Natural killer cell (primary cell): ENCODE measurements around the gene CFL1. TPM values are rescaled to one million over a fixed set of nuclear protein-coding genes. Genes with fewer than 3 reads are reported as not detected.

Experiments
- ATAC-seq, 3 donors: fragments of 150-1000 bp in 2 of 3; fragments of 200-7000 bp in 1 of 3; cut with Tn5 transposase; 1 replicate in 1 of 3; 2 replicates in 2 of 3; pipeline ENCODE4 v1.10.0; 2021; ENCODE audit warnings: mild to moderate bottlenecking in 2 of 3, moderate library complexity in 2 of 3
- DNase-seq, 2 donors: peaks; one replicate each; pipeline versions ENCODE4 v3.0.0 to v3.0.0-alpha.2; 2013 to 2021; ENCODE audit warnings: mixed read lengths in 1 of 2
- H3K27ac ChIP-seq: one replicate; pipeline ENCODE4 v1.5.1; 2013; ENCODE audit warnings: mild to moderate bottlenecking, low read length
- H3K27me3 ChIP-seq: one replicate; pipeline ENCODE4 v1.6.1; 2013; ENCODE audit warnings: low read length; ENCODE audit not compliant: control insufficient read depth, insufficient read depth
- H3K36me3 ChIP-seq: one replicate; pipeline ENCODE4 v1.6.1; 2013; ENCODE audit warnings: low read length; ENCODE audit not compliant: control insufficient read depth, insufficient read depth
- H3K4me1 ChIP-seq: one replicate; pipeline ENCODE4 v1.6.1; 2013; ENCODE audit warnings: low read length; ENCODE audit not compliant: control insufficient read depth, insufficient read depth
- H3K4me3 ChIP-seq: one replicate; pipeline ENCODE4 v1.5.1; 2013; ENCODE audit warnings: low read length
- H3K9me3 ChIP-seq: one replicate; pipeline ENCODE4 v1.6.1; 2013; ENCODE audit warnings: low read length; ENCODE audit not compliant: control insufficient read depth, insufficient read depth
- H3K27ac Mint-ChIP-seq, 2 donors: one replicate each; pipeline ENCODE4 v1.8.0; 2022; ENCODE audit warnings: mild to moderate bottlenecking in 2 of 2, mixed read lengths in 2 of 2, moderate library complexity in 1 of 2
- H3K27me3 Mint-ChIP-seq, 2 donors: one replicate each; pipeline ENCODE4 v1.8.0; 2022; ENCODE audit warnings: low read depth in 2 of 2, mixed read lengths in 2 of 2
- H3K36me3 Mint-ChIP-seq: one replicate; pipeline ENCODE4 v1.8.0; 2022; ENCODE audit warnings: mixed read lengths
- H3K4me1 Mint-ChIP-seq, 2 donors: one replicate each; pipeline ENCODE4 v1.8.0; 2022; ENCODE audit warnings: mixed read lengths in 2 of 2
- H3K4me3 Mint-ChIP-seq: one replicate; pipeline ENCODE4 v1.8.0; 2022; ENCODE audit warnings: mild to moderate bottlenecking, moderate library complexity, mixed read lengths
- H3K9me3 Mint-ChIP-seq, 2 donors: one replicate each; pipeline ENCODE4 v1.8.0; 2022; ENCODE audit warnings: mixed read lengths in 2 of 2
- WGBS: methylation state at CpG from one replicate; pipeline ENCODE4 v1.1.7; 2013; ENCODE audit warnings: missing lambda C conversion rate; ENCODE audit not compliant: insufficient coverage; 5-methylcytosine and 5-hydroxymethylcytosine counted together
- intact Hi-C: fragments of 100-400 bp; cut with micrococcal nuclease; formaldehyde crosslinking; loops from one replicate; pipeline ENCODE4 v1.14.2; 2022
- total RNA-seq, 4 donors: library from RNA; stranded (reverse); fragments of 120-200 nt in 1 of 4; gene quantifications; one replicate each; pipeline versions ENCODE4 v1.2.3 to v1.2.4, GENCODE V29; 2013 to 2022
- TF ChIP-seq, protein P1 (sequence below): fragments of 200-600 bp; IDR thresholded peaks from one replicate; pipeline ENCODE4 v1.8.0; 2022; ENCODE audit warnings: antibody characterized with exemption

Gene CFL1
- total RNA-seq, 3 donors from 2014 or later (not counting 1 experiment from before 2014, with no cell fraction given), result 1,035 to 1,220 (median 1,095) TPM

DNA sequence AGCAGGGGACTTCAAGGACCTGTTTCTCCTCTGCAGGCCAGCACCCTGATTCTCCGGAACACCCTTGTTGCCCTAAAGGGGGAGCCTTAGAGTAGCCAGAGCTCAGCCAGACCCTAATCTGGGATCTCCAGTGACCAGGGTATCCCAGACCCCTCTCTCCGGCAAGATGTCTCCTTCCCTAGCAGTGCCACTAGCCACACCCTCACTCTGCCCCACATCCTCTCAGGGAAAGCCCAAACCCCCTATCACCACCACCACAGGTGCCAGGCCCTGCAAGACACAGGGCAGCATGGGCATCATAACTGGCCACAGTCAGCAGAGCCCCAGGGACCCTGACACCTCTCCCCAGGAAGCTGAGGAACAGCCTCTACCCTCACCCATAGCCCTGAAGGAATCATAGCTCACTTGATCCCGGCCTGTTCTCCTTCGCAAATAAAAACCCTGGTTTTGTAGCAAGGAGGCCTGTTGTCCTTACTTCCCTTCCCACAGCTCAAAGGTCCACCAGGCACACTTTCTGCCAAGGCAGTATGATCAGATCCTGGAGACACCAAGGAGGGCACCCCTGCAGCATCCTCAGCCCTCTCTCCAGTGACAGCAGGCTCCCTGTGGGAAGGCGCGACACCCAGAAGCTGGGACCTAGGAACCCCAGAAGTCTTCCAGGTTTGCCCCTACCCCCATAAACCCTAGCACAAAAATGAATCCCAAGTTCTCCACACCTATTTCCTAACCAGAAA lies 4.6 kb downstream of the CFL1 start:
- peak overlapping the region; percentile 74 to 94 for H3K27ac Mint-ChIP-seq

DNA sequence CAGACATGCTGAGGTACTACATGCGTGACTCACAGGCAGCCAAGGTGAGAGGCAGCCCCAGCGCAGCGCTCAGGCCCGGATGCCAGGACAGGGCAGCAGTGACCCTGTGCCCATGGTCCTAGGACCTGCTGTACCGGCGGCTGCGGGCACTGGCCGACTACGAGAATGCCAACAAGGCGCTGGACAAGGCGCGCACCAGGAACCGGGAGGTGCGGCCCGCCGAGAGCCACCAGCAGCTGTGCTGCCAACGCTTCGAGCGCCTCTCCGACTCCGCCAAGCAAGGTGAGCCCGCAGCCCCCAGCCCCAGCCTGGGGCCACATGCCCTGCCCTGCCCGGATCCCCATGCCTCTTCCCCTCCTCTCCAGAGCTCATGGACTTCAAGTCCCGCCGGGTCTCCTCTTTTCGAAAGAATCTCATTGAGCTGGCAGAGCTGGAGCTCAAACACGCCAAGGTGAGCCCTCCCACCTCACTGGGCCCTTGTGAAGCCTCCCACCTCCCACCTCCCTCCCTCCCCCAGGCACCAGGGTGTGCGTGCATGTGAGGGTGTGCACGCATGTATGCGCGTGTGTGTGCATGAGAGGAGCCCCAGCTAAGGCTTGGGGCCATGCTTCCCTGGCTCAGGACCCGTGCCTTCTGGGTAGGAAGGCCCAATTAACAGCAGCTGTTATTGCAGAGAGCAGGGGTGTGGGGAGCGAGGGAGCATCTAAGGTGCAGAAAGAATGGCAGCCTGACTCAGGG lies 5.3 kb downstream of the CFL1 start:
- H3K27ac Mint-ChIP-seq, result peak overlapping the region in 1 of 2 donors; percentile 63
- no peaks in the 10 kb centered on the region for H3K9me3 Mint-ChIP-seq
- intact Hi-C loops, result no loop called here
- WGBS, result 97% methylated on average over 33 of the region's 33 CpGs
- H3K4me1 ChIP-seq, result peaks cover 32% of the 10 kb centered on the region
- H3K9me3 ChIP-seq, result peaks cover 4% of the 10 kb centered on the region
- no peak overlapping the region for H3K4me3 ChIP-seq
- peaks cover 54% of the 10 kb centered on the region for H3K36me3 ChIP-seq
- peak in 1 of 2 donors; percentile 6 for DNase-seq
- H3K27ac ChIP-seq, result no peak overlapping the region
- peaks cover 30 to 39% of the 10 kb centered on the region in 2 donors for H3K4me1 Mint-ChIP-seq
- no peak for ATAC-seq
- peaks cover 7% of the 10 kb centered on the region for H3K36me3 Mint-ChIP-seq
- no peaks in the 10 kb centered on the region for H3K27me3 ChIP-seq
- TF ChIP-seq, protein P1, sequence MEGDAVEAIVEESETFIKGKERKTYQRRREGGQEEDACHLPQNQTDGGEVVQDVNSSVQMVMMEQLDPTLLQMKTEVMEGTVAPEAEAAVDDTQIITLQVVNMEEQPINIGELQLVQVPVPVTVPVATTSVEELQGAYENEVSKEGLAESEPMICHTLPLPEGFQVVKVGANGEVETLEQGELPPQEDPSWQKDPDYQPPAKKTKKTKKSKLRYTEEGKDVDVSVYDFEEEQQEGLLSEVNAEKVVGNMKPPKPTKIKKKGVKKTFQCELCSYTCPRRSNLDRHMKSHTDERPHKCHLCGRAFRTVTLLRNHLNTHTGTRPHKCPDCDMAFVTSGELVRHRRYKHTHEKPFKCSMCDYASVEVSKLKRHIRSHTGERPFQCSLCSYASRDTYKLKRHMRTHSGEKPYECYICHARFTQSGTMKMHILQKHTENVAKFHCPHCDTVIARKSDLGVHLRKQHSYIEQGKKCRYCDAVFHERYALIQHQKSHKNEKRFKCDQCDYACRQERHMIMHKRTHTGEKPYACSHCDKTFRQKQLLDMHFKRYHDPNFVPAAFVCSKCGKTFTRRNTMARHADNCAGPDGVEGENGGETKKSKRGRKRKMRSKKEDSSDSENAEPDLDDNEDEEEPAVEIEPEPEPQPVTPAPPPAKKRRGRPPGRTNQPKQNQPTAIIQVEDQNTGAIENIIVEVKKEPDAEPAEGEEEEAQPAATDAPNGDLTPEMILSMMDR, result no peak
- no peak overlapping the region for H3K4me3 Mint-ChIP-seq
- H3K27me3 Mint-ChIP-seq, result no peaks in the 10 kb centered on the region

More for the DNA sequence above, 4.6 kb downstream of the CFL1 start:
- H3K4me1 ChIP-seq, result peaks cover 32% of the 10 kb centered on the region
- peaks cover 35 to 44% of the 10 kb centered on the region in 2 donors for H3K4me1 Mint-ChIP-seq
- H3K36me3 ChIP-seq, result peaks cover 54% of the 10 kb centered on the region
- H3K4me3 Mint-ChIP-seq, result no peak overlapping the region
- TF ChIP-seq, protein P1, result no peak
- WGBS, result 94% methylated on average over 6 of the region's 6 CpGs
- H3K9me3 Mint-ChIP-seq, result no peaks in the 10 kb centered on the region
- intact Hi-C loops, result no loop called here
- DNase-seq (peak in 1 of 2 donors; percentile 16), ATAC-seq (no peak)
- no peaks in the 10 kb centered on the region for H3K27me3 ChIP-seq
- no peak overlapping the region for H3K4me3 ChIP-seq
- no peak overlapping the region for H3K27ac ChIP-seq
- H3K36me3 Mint-ChIP-seq, result peaks cover 7% of the 10 kb centered on the region
- H3K27me3 Mint-ChIP-seq, result no peaks in the 10 kb centered on the region
- peaks cover 4% of the 10 kb centered on the region for H3K9me3 ChIP-seq

DNA sequence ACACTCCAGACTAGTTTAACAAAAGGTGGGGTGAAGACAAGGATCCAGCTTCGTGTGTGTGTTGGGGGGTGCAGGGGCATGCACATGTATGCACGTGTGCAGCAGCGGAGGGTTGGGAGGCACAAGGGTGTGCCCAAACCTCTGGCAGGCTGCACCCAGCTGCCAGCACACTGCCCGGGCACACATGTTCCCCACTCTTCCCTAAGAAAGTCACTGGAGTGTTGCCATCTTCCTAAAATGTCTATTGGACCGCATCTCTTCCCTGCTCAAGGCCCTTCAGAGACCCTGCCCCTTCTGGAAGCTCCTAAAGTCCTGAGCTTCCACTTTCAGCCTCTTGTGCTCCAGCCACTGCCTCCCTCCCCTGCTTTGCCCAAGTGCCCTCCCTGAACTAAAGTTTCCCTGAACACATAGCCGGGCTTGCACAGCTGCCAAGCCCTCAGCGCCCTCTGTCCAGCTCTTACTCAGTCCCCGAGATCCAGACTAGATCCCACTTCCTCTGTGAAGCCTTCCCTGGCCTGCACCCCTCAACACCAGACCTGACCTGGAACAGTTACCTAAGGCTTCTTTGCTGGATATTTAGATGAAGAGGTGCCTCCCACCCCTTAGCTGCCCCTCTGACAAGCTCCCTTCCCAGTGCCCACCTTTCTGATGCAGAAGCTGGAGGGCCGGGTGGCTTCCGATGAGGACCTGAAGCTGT lies 6.0 kb downstream of the CFL1 start:
- Histone ChIP-seq H3K4me1 (peaks cover 32% of the 10 kb centered on the region), H3K4me3 (no peak overlapping the region), H3K27ac (no peak overlapping the region), H3K27me3 (no peaks in the 10 kb centered on the region), H3K36me3 (peaks cover 54% of the 10 kb centered on the region), H3K9me3 (peaks cover 4% of the 10 kb centered on the region)
- Mint-ChIP-seq H3K4me1 (peaks cover 30 to 39% of the 10 kb centered on the region in 2 donors), H3K36me3 (peaks cover 7% of the 10 kb centered on the region), H3K4me3 (no peak overlapping the region), H3K9me3 (no peaks in the 10 kb centered on the region), H3K27me3 (no peaks in the 10 kb centered on the region), H3K27ac (peak overlapping the region in 1 of 2 donors; percentile 63)
- intact Hi-C loops, result no loop called here
- TF ChIP-seq, protein P1, result no peak
- DNase-seq, result peak in 1 of 2 donors; percentile 13
- WGBS, result 97% methylated on average over 10 of the region's 10 CpGs
- ATAC-seq, result no peak
